H1 (cell line): ENCODE results near the gene POLR3G. TPM values are rescaled to one million over a fixed set of nuclear protein-coding genes. Genes with fewer than 3 reads are reported as not detected.

Experiments
- CTCF ChIA-PET: fragments of 300-600 bp; sonication (Branson Sonifier 250); formaldehyde crosslinking; loops from one replicate; lab custom pipeline; 2021; ENCODE audit not compliant: partially characterized antibody; lab: Charles Lee
- POLR2A ChIA-PET: fragments of 300-600 bp; sonication (Branson Sonifier 250); formaldehyde crosslinking; loops from one replicate; lab custom pipeline; 2021; ENCODE audit warnings: inconsistent platforms; ENCODE audit not compliant: partially characterized antibody; lab: Charles Lee
- DNase-seq, 2 experiments: peaks; one replicate each; pipeline versions ENCODE4 v3.0.0 to v3.0.0-alpha.2; 2010 to 2022; ENCODE audit warnings: low spot score in 2 of 2, low read depth in 1 of 2, mixed read lengths in 1 of 2
- FAIRE-seq: peaks from 2 replicates; lab custom pipeline; 2011; peaks lifted over from hg19 to GRCh38; lab: Jason Lieb, UNC
- H2AFZ ChIP-seq: 2 replicates; pipeline ENCODE4 v1.8.1; 2012; ENCODE audit warnings: low read length, inconsistent platforms
- H2AK5ac ChIP-seq: 2 replicates; pipeline ENCODE4 v1.6.1; 2013; ENCODE audit warnings: low read depth, low read length
- H2BK120ac ChIP-seq: replicated peaks from 2 replicates; pipeline ENCODE3; 2013; ENCODE audit warnings: low read depth, low read length, inconsistent platforms
- H2BK12ac ChIP-seq: 2 replicates; pipeline ENCODE4 v1.6.1; 2013; ENCODE audit warnings: low read depth, low read length
- H2BK15ac ChIP-seq: 2 replicates; pipeline ENCODE4 v1.6.1; 2013; ENCODE audit warnings: low read length
- H2BK20ac ChIP-seq: 2 replicates; pipeline ENCODE4 v1.6.1; 2013; ENCODE audit warnings: low read length
- H2BK5ac ChIP-seq: 2 replicates; pipeline ENCODE4 v1.6.1; 2013; ENCODE audit warnings: low read depth, low read length
- H3K14ac ChIP-seq: 2 replicates; pipeline ENCODE4 v1.6.1; 2013; ENCODE audit warnings: inconsistent platforms; ENCODE audit not compliant: insufficient read length
- H3K18ac ChIP-seq: 2 replicates; pipeline ENCODE4 v1.6.1; 2013; ENCODE audit warnings: low read length; ENCODE audit errors: extremely low read depth
- H3K23ac ChIP-seq: 2 replicates; pipeline ENCODE4 v1.6.1; 2013; ENCODE audit warnings: inconsistent platforms; ENCODE audit not compliant: insufficient read length
- H3K23me2 ChIP-seq: 2 replicates; pipeline ENCODE4 v1.6.1; 2013; ENCODE audit warnings: low read depth, low read length
- H3K27ac ChIP-seq: 2 replicates; pipeline ENCODE4 v1.6.1; 2011; ENCODE audit warnings: low read depth, low read length, inconsistent platforms
- H3K27me3 ChIP-seq, 4 experiments: replicated peaks in 1 of 4; 1 replicate in 1 of 4; 2 replicates in 3 of 4; pipeline versions ENCODE4 v1.6.1 to v1.8.1; 2011 to 2013; ENCODE audit warnings: low read length in 3 of 4, mild to moderate bottlenecking in 3 of 4, inconsistent platforms in 2 of 4, mixed read lengths in 2 of 4, moderate library complexity in 1 of 4; ENCODE audit not compliant: control insufficient read depth in 3 of 4, insufficient read depth in 3 of 4; ENCODE audit errors: extremely low read depth in 1 of 4
- H3K36me3 ChIP-seq, 4 experiments: 2 replicates each; pipeline versions ENCODE4 v1.6.1 to v1.8.1; 2011 to 2013; ENCODE audit warnings: mild to moderate bottlenecking in 4 of 4, low read length in 3 of 4, moderate library complexity in 2 of 4, control low read depth in 1 of 4, inconsistent platforms in 1 of 4; ENCODE audit not compliant: insufficient read depth in 4 of 4, control insufficient read depth in 2 of 4
- H3K4ac ChIP-seq: replicated peaks from 2 replicates; pipeline ENCODE3; 2013; ENCODE audit warnings: low read length, low read depth, mixed read lengths, inconsistent platforms; ENCODE audit not compliant: insufficient read length
- H3K4me1 ChIP-seq, 4 experiments: replicated peaks in 1 of 4; 1 replicate in 1 of 4; 2 replicates in 3 of 4; pipeline versions ENCODE4 v1.6.1 to v1.8.1; 2011 to 2013; ENCODE audit warnings: low read length in 3 of 4, inconsistent platforms in 2 of 4, mixed read lengths in 1 of 4; ENCODE audit not compliant: insufficient read depth in 4 of 4, control insufficient read depth in 3 of 4
- H3K4me2 ChIP-seq, 2 experiments: 2 replicates each; pipeline versions ENCODE4 v1.6.1 to v1.8.1; 2011 to 2013; ENCODE audit warnings: low read depth in 2 of 2, low read length in 2 of 2, control low read depth in 1 of 2, inconsistent platforms in 1 of 2, mild to moderate bottlenecking in 1 of 2; ENCODE audit not compliant: insufficient read depth in 1 of 2
- H3K4me3 ChIP-seq, 4 experiments: fragments of 200-600, 300-600 bp in 1 of 4; sonication (generic), shearing (Covaris generic), sonication (Bioruptor Twin) in 1 of 4; 2 replicates each; pipeline versions ENCODE4 v1.5.1 to v1.8.1; 2011 to 2016; ENCODE audit warnings: low read length in 4 of 4, low read depth in 3 of 4, control low read depth in 2 of 4, inconsistent platforms in 2 of 4, mild to moderate bottlenecking in 2 of 4, mixed read lengths in 1 of 4, moderate library complexity in 1 of 4; ENCODE audit not compliant: insufficient read depth in 2 of 4; ENCODE audit errors: extremely low read depth in 1 of 4
- H3K56ac ChIP-seq: replicated peaks from 2 replicates; pipeline ENCODE3; 2013; ENCODE audit warnings: low read depth, mild to moderate bottlenecking, mixed read lengths, low read length, inconsistent platforms; ENCODE audit not compliant: insufficient read length
- H3K79me1 ChIP-seq: 2 replicates; pipeline ENCODE4 v1.6.1; 2013; ENCODE audit warnings: low read depth, low read length, control low read depth
- H3K79me2 ChIP-seq, 2 experiments: 2 replicates each; pipeline versions ENCODE4 v1.6.1 to v1.8.1; 2012 to 2013; ENCODE audit warnings: low read length in 2 of 2, mild to moderate bottlenecking in 2 of 2, inconsistent platforms in 1 of 2; ENCODE audit not compliant: insufficient read depth in 2 of 2, control insufficient read depth in 1 of 2
- H3K9ac ChIP-seq, 4 experiments: replicated peaks in 1 of 4; 1 replicate in 1 of 4; 2 replicates in 3 of 4; pipeline versions ENCODE4 v1.6.1 to v1.8.1; 2011 to 2013; ENCODE audit warnings: low read depth in 3 of 4, low read length in 3 of 4, control low read depth in 2 of 4, mild to moderate bottlenecking in 2 of 4, moderate library complexity in 2 of 4, inconsistent platforms in 1 of 4; ENCODE audit errors: extremely low read depth in 1 of 4
- H3K9me3 ChIP-seq, 2 experiments: 2 replicates each; pipeline versions ENCODE4 v1.6.1 to v1.8.1; 2012 to 2013; ENCODE audit warnings: mild to moderate bottlenecking in 2 of 2, moderate library complexity in 2 of 2, control low read depth in 1 of 2, inconsistent platforms in 1 of 2, low read depth in 1 of 2, low read length in 1 of 2, mixed read lengths in 1 of 2; ENCODE audit not compliant: insufficient read depth in 2 of 2
- H4K20me1 ChIP-seq, 2 experiments: replicated peaks in 1 of 2; 2 replicates each; pipeline versions ENCODE3 to v1.8.1; 2011 to 2013; ENCODE audit warnings: inconsistent platforms in 2 of 2, low read length in 2 of 2, mild to moderate bottlenecking in 1 of 2; ENCODE audit not compliant: insufficient read depth in 2 of 2, control insufficient read depth in 1 of 2
- H4K5ac ChIP-seq: 2 replicates; pipeline ENCODE4 v1.6.1; 2013; ENCODE audit warnings: low read length, low read depth, mixed read lengths, inconsistent platforms; ENCODE audit not compliant: insufficient read length
- H4K8ac ChIP-seq: 2 replicates; pipeline ENCODE4 v1.8.0; 2013; ENCODE audit warnings: mild to moderate bottlenecking, moderate library complexity, low read length, inconsistent platforms; ENCODE audit not compliant: insufficient read depth; ENCODE audit errors: extremely low read depth
- H4K91ac ChIP-seq: replicated peaks from 2 replicates; pipeline ENCODE3; 2013; ENCODE audit warnings: low read length, mixed read lengths, inconsistent platforms; ENCODE audit not compliant: insufficient read length
- CEBPB ChIP-seq: IDR thresholded peaks from 2 replicates; pipeline ENCODE4 v1.6.1; 2012; ENCODE audit warnings: low read depth, low read length
- KDM1A ChIP-seq: fragments of 200-600, 300-600 bp; sonication (generic); IDR thresholded peaks from 2 replicates; pipeline ENCODE4 v1.7.1; 2016; ENCODE audit warnings: mild to moderate bottlenecking, low read length, borderline replicate concordance
- RXRA ChIP-seq: IDR thresholded peaks from 2 replicates; pipeline ENCODE4 v1.6.1; 2011; ENCODE audit warnings: low read depth, mild to moderate bottlenecking, low read length, moderate library complexity; ENCODE audit not compliant: insufficient read depth
- SAP30 ChIP-seq: fragments of 300-600 bp; sonication (generic); IDR thresholded peaks from 2 replicates; pipeline ENCODE4 v1.7.1; 2012; ENCODE audit warnings: low read length, moderate library complexity, mild to moderate bottlenecking, inconsistent platforms; ENCODE audit not compliant: insufficient read depth, insufficient replicate concordance
- WGBS, 2 experiments: shearing (Covaris generic) in 1 of 2; methylation state at CpG; one replicate each; pipeline versions ENCODE4 v1.1.6 to v1.1.7; 2013 to 2015; ENCODE audit warnings: low lambda C conversion rate in 2 of 2, mixed read lengths in 2 of 2, inconsistent platforms in 1 of 2, low coverage in 1 of 2, missing lambda C conversion rate in 1 of 2; ENCODE audit not compliant: insufficient replicate concordance in 2 of 2, insufficient coverage in 1 of 2, insufficient read length in 1 of 2; ENCODE audit errors: extremely low coverage in 1 of 2, missing lambda C conversion rate in 1 of 2; 5-methylcytosine and 5-hydroxymethylcytosine counted together
- polyA plus RNA-seq, 7 experiments: library from polyadenylated mRNA; depleted of rRNA in 3 of 7; stranded (reverse) in 5 of 7; unstranded in 2 of 7; fragments of >200 nt in 5 of 7; fragments of 200-250 nt in 2 of 7; gene quantifications; 1 replicate in 5 of 7; 2 replicates in 1 of 7; 4 replicates in 1 of 7; pipeline versions ENCODE4 v1.2.1 to v1.2.3, GENCODE V29; 2011 to 2013; ENCODE audit warnings: missing spikeins in 2 of 7, mixed read lengths in 2 of 7
- total RNA-seq: library from RNA; stranded (reverse); fragmentation: NEBNext Ultra II Directional; extraction: Animal tissue kit (Norgen Biotek cat#: 25700); gene quantifications from 2 replicates; pipeline ENCODE4 v1.2.1, GENCODE V29; 2021
- TF ChIP-seq, protein P1 (sequence below): IDR thresholded peaks from 2 replicates; pipeline ENCODE4 v1.6.1; 2012; ENCODE audit warnings: low read length, inconsistent platforms
- TF ChIP-seq, protein P2 (sequence below): IDR thresholded peaks from 2 replicates; pipeline ENCODE4 v1.6.1; 2011; ENCODE audit warnings: low read depth, mild to moderate bottlenecking, low read length; ENCODE audit not compliant: insufficient read depth

The POLR3G gene
- total and polyA plus RNA-seq, 2 of the 8 experiments (the other 6 are each of a cell fraction or from before 2014, with no cell fraction given): 119 to 179 TPM

DNA sequence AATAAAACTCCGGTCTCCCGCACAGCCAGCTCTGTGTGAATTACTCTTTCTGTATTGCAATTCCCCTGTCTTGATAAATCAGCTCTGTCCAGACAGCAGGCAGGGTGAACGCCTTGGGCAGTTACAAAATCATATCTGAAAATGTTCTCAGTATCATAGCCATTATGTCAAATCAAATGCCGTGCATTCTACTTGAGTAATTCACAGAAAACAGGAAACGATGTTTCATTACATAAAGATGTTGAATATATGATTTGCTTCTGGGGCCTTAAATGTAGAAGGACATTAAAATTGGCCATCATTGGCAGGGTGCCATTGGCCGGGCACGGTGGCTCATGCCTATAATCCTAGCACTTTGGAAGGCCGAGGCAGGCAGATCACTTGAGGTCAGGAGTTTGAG lies 8.5 kb downstream of the POLR3G start:
- Histone ChIP-seq H2AK5ac (no peak overlapping the region), H3K56ac (no peak overlapping the region), H3K23ac (no peak overlapping the region), H3K18ac (no peak overlapping the region), H3K4me1 (peaks cover 2 to 13% (median 8%) of the 10 kb centered on the region in 4 experiments; a peak in 4 of 7 replicates), H3K79me1 (no peaks in the 10 kb centered on the region; the same call in 1 of the 2 replicates), H3K4ac (no peak overlapping the region), H3K27ac (no peak overlapping the region), H4K5ac (no peak overlapping the region), H4K20me1 (peaks cover 0 to 4% of the 10 kb centered on the region in 2 experiments), H3K23me2 (no peaks in the 10 kb centered on the region), H2BK120ac (no peak overlapping the region), H3K79me2 (peaks cover 5 to 86% of the 10 kb centered on the region in 2 experiments; a peak in 2 of 4 replicates), H3K9me3 (no peaks in the 10 kb centered on the region), H3K4me3 (no peak overlapping the region), H4K91ac (no peak overlapping the region), H3K27me3 (no peaks in the 10 kb centered on the region), H2BK15ac (no peak overlapping the region), H2BK20ac (no peak overlapping the region), H2BK5ac (no peak overlapping the region), H2AFZ (no peak overlapping the region), H3K9ac (no peak overlapping the region), H4K8ac (no peak overlapping the region), H3K36me3 (peaks cover 0 to 38% (median 19%) of the 10 kb centered on the region in 4 experiments; a peak in 6 of 8 replicates), H3K14ac (no peak overlapping the region), H3K4me2 (no peak overlapping the region), H2BK12ac (no peak overlapping the region)
- no peak for DNase-seq
- CTCF ChIA-PET: interaction anchor here (1.8 kb wide), 1 partner anchor 47 kb away, joined by 3 read pairs; no protein-coding TSS in a partner anchor
- POLR2A ChIA-PET: interaction anchor here (1.2 kb wide), 2 partner anchors 9 to 27 kb away, joined by 3 read pairs; partner anchors contain the start of gene MBLAC2
- 90% methylated on average over 8 of the region's 8 CpGs; no CpG with 5 or more reads in 1 of the 2 experiments for WGBS, 2 experiments
- TF ChIP-seq CEBPB: no peak
- TF ChIP-seq, protein P1, sequence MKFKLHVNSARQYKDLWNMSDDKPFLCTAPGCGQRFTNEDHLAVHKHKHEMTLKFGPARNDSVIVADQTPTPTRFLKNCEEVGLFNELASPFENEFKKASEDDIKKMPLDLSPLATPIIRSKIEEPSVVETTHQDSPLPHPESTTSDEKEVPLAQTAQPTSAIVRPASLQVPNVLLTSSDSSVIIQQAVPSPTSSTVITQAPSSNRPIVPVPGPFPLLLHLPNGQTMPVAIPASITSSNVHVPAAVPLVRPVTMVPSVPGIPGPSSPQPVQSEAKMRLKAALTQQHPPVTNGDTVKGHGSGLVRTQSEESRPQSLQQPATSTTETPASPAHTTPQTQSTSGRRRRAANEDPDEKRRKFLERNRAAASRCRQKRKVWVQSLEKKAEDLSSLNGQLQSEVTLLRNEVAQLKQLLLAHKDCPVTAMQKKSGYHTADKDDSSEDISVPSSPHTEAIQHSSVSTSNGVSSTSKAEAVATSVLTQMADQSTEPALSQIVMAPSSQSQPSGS: no peak
- TF ChIP-seq RXRA: no peak
- TF ChIP-seq KDM1A: no peak
- TF ChIP-seq, protein P2, sequence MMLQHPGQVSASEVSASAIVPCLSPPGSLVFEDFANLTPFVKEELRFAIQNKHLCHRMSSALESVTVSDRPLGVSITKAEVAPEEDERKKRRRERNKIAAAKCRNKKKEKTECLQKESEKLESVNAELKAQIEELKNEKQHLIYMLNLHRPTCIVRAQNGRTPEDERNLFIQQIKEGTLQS: no peak
- no peak for TF ChIP-seq SAP30
- FAIRE-seq: no peak
